22Rv1 (cell line): ENCODE data around the gene FRMD8.

Experiments
- H3K27ac ChIP-seq: fragments of 450-650 bp; 2 replicates; pipeline ENCODE4 v1.5.1; 2017
- CTCF ChIP-seq: fragments of 450-650 bp; IDR thresholded peaks from 2 replicates; pipeline ENCODE4 v1.5.1; 2017; ENCODE audit warnings: mild to moderate bottlenecking
- ZFX ChIP-seq: fragments of 450-650 bp; IDR thresholded peaks from 2 replicates; pipeline ENCODE4 v1.6.1; 2017; ENCODE audit warnings: antibody characterized with exemption, borderline replicate concordance

Gene FRMD8

GRCh38 chr11:65376138-65376713 lies 10.2 kb upstream of the FRMD8 start:
- no peak for TF ChIP-seq CTCF
- TF ChIP-seq ZFX = no peak
- no peak overlapping the region for H3K27ac ChIP-seq

DNA sequence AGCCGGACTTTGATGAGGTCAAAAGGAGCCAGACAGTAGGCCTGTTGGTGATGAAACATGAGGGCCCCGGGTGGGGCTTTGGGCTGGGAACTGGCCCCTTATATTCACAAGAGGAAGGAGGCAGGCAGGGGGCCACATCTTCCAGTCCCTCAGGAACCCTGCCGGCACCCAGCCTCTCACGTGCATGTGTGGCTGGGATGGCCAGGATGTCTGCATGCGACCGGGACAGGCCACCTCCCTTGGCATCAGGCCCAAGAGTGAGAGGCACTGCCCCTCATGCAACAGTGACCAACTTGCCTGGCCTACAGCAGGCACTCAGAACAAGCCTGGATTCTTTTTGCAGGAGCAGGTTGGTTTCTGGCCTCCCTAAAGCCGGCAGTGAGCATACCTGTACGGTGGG lies 9.4 kb upstream of the FRMD8 start:
- no peak overlapping the region for H3K27ac ChIP-seq
- TF ChIP-seq ZFX (no peak), CTCF (no peak)

DNA sequence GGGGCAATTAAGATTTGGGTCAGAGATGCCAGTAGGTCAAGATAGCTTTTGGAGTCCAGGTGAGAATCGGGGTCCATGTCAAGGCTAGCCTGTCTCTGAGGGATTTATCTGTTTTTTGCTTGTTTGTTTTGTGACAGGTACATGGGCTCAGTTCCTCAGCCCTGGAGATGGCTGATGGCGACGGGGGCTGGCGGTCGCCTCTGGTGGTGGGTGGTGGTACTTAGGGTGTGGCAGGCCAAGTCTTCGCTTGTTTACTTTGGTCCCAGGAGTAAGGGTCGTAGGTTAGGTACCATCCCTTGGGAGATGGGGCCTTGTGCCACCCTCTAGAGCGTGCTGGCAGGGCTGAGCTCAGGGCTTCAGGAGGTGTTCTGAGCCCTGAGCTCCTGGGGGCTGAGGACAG lies 8.7 kb upstream of the FRMD8 start:
- no peak overlapping the region for H3K27ac ChIP-seq
- TF ChIP-seq CTCF = no peak
- TF ChIP-seq ZFX = no peak

DNA sequence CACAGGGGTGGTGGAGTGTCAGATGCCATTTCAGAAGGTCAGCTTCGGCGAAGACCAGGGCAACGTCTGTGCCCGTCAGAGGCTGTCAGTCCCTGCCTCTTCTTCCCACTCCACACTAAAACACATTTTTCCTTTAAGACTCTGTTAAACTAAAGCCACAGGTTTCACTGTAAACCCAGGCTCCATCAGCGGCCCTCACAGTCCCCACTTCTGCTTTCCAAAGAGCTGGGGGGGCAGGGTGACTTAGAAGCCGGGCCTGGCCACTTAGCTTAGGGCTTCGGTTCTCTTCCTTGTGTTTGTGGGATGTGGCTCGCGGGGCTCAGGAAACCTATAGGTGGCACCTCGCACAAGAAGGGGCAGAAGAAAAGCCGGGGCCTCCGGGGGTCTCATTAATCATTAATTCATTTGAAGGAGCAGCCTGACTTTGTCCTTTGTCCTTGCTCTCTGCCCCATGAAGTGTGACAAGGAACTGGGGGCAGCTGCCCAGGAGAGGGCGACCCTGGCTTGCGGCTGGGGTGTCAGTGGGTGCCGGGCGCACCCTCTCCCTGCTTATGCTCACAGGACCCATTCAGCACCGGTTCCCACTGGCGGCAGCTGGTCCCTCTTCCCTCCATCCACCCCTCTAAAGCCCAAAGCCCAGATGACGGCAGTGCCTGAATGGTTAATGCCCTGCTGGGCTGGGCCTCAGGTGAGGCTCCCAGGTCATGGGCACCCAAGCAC lies 8.1 kb upstream of the FRMD8 start:
- no peak for TF ChIP-seq CTCF
- TF ChIP-seq ZFX = no peak
- H3K27ac ChIP-seq = no peak overlapping the region

DNA sequence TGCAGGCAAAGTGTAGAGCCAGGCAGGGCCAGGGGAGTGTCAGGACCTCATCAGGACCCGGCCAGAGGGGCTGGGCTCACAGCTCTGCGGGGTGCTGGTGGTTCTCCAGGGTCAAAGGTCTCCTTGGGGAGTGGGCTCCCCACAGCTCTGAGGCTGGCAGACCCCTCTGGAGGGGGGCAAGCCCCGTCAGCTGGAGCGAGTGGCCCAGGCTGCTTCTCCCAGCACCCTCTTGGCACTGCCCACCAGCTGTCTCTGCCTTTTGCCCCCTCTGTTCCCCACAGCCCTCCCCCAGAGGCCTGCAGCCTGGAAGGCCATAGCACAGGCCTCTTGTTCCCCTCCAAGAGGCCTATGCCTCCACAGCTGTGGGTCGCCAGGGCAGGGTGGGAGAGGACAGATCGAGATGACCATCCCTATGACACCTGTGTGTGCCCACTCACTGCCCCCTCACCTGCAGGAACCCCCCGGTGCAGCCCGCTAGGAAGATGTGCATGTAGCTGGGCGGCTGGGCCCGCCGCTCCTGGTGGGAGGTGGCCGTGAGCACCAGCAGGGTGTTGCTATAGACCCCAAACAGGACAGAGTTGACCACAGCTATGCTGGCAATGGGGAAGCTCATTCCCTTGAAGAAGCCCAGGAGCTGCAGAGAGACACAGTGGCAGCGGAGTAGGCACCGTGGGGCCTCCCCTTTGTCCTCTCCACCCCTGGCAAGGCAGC lies 7.4 kb upstream of the FRMD8 start:
- no peak overlapping the region for H3K27ac ChIP-seq
- no peak for TF ChIP-seq CTCF
- no peak for TF ChIP-seq ZFX

- no peak for TF ChIP-seq ZFX
- no peak for TF ChIP-seq CTCF
- H3K27ac ChIP-seq = no peak overlapping the region
These were observed 6.6 kb upstream of the FRMD8 start for GRCh38 chr11:65379698-65380459.
